ENCODE measurements around the gene RASD2.

The RASD2 gene

DNA sequence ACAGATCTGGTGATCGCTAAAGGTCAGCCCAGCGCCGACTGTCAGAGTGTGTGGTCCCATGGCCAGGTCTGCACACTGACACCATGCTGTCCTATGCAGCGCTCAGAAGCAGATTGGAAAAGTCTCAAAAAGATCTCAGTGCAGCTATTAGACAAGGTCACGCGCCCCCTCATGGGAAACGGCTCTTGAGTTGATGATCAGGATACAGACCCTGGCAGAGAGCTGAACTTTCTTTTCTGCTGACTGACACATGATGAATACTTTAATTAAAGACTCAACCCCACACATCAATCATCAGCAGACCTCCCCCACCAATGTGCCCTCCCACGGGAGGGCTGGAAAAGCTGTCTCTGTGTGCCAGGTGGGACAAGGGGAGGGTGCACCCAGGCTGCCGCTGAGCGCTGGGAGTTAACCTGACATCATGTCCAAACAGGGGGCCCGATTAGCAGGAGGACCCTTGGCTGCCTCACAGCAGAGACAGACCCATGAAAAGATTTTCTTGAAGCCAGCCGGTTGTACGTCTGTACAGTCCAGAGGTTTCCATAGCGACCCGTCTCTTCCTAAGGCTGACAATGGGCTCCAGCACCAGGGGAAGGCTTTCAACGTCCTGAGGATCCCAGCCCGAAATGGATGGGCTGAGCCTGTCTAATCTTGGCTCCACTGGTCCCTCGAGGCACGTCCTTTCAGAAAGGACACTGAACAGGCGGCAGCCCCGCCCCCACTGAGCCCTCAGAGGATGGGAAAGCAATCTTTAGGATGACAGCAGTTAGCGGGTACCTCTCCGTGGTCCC is 26.9 kb downstream of the RASD2 start:
- TF ChIP-seq, protein P1, sequence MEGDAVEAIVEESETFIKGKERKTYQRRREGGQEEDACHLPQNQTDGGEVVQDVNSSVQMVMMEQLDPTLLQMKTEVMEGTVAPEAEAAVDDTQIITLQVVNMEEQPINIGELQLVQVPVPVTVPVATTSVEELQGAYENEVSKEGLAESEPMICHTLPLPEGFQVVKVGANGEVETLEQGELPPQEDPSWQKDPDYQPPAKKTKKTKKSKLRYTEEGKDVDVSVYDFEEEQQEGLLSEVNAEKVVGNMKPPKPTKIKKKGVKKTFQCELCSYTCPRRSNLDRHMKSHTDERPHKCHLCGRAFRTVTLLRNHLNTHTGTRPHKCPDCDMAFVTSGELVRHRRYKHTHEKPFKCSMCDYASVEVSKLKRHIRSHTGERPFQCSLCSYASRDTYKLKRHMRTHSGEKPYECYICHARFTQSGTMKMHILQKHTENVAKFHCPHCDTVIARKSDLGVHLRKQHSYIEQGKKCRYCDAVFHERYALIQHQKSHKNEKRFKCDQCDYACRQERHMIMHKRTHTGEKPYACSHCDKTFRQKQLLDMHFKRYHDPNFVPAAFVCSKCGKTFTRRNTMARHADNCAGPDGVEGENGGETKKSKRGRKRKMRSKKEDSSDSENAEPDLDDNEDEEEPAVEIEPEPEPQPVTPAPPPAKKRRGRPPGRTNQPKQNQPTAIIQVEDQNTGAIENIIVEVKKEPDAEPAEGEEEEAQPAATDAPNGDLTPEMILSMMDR (IDR thresholded peaks at IDR 0.05; ENCODE audit: low read depth, low read length, missing control alignments): no peak
- Histone ChIP-seq H3K27ac (no peak overlapping the region), H3K4me3 (ENCODE audit: low read depth, low read length) (no peak overlapping the region), H3K27me3 (replicated peaks) (no peaks in the 10 kb centered on the region), H3K36me3 (replicated peaks) (no peaks in the 10 kb centered on the region)
- in situ Hi-C loops (cut with HindIII; ENCODE audit: low pct_ligation_motif_present, low sequenced_read_pairs): no loop called here
- DNase-seq: no peak

- in situ Hi-C loops (cut with HindIII; ENCODE audit: low pct_ligation_motif_present, low sequenced_read_pairs): no loop called here
- Histone ChIP-seq H3K36me3 (replicated peaks) (no peaks in the 10 kb centered on the region), H3K27me3 (replicated peaks) (no peaks in the 10 kb centered on the region), H3K27ac (no peak overlapping the region), H3K4me3 (ENCODE audit: low read depth, low read length) (no peak overlapping the region)
- DNase-seq: peak; percentile 44
- TF ChIP-seq, protein P1 (IDR thresholded peaks at IDR 0.05; ENCODE audit: low read depth, low read length, missing control alignments): no peak
Observed at GRCh38 chr22:35568751-35569739, 28.4 kb downstream of the RASD2 start.

GRCh38 chr22:35569916-35570315 is 29.3 kb downstream of the RASD2 start:
- DNase-seq: no peak
- H3K36me3 ChIP-seq (replicated peaks): no peaks in the 10 kb centered on the region
- no peak overlapping the region for H3K27ac ChIP-seq
- in situ Hi-C loops (cut with HindIII; ENCODE audit: low pct_ligation_motif_present, low sequenced_read_pairs): no loop called here
- no peaks in the 10 kb centered on the region for H3K27me3 ChIP-seq (replicated peaks)
- TF ChIP-seq, protein P1 (IDR thresholded peaks at IDR 0.05; ENCODE audit: low read depth, low read length, missing control alignments): no peak
- no peak overlapping the region for H3K4me3 ChIP-seq (ENCODE audit: low read depth, low read length)

DNA sequence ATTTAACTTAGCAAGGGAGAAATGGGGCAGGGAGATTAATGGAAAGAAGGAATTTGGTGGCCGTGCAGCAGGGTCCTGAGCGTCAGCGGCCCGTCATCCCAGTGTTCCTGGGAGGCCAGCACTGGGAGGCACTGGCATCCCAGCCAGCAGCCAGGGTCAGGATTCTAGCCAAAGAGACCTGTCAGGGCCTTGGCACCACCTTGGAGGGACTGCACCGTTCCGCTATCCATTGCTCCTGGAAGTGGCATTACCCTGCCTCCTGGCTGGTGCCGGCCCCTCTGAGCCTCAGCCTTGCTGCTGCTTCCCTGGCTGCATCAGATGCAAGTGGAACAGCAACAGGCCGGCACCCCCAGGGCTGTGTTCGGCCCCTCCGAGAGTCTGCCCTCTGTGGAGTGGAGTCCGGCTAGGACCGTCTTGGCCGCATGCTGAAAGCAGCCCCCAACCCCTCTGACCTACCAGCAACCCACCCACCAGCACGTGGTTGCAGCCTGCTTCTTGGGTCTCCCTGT is 30.1 kb downstream of the RASD2 start:
- DNase-seq: no peak
- Histone ChIP-seq H3K27ac (no peak overlapping the region), H3K27me3 (replicated peaks) (no peaks in the 10 kb centered on the region), H3K36me3 (replicated peaks) (no peaks in the 10 kb centered on the region), H3K4me3 (ENCODE audit: low read depth, low read length) (no peak overlapping the region)
- in situ Hi-C loops (cut with HindIII; ENCODE audit: low pct_ligation_motif_present, low sequenced_read_pairs): no loop called here
- TF ChIP-seq, protein P1 (IDR thresholded peaks at IDR 0.05; ENCODE audit: low read depth, low read length, missing control alignments): no peak

- Histone ChIP-seq H3K27ac (no peak overlapping the region), H3K36me3 (replicated peaks) (no peaks in the 10 kb centered on the region), H3K27me3 (replicated peaks) (no peaks in the 10 kb centered on the region), H3K4me3 (ENCODE audit: low read depth, low read length) (no peak overlapping the region)
- TF ChIP-seq, protein P1 (IDR thresholded peaks at IDR 0.05; ENCODE audit: low read depth, low read length, missing control alignments): no peak
- no peak for DNase-seq
- in situ Hi-C loops (cut with HindIII; ENCODE audit: low pct_ligation_motif_present, low sequenced_read_pairs): no loop called here
Observed at GRCh38 chr22:35572556-35572955, 31.9 kb downstream of the RASD2 start.

All from brain microvascular endothelial cell (primary cell).